PFSK-1 (cell line): ENCODE measurements around the gene GMCL2.

ENCODE experiments used
- TAF1 ChIP-seq: IDR thresholded peaks from 2 replicates; pipeline ENCODE4 v1.6.1; 2012; ENCODE audit warnings: low read length, control low read depth, borderline replicate concordance; ENCODE audit not compliant: insufficient read depth
- TF ChIP-seq, protein P1 (sequence below), 2 experiments: IDR thresholded peaks; 2 replicates each; pipeline versions ENCODE4 v1.6.1 to v1.8.0; 2011 to 2012; ENCODE audit warnings: low read depth in 2 of 2, low read length in 2 of 2, control low read depth in 1 of 2, inconsistent platforms in 1 of 2, mild to moderate bottlenecking in 1 of 2, moderate library complexity in 1 of 2; ENCODE audit not compliant: insufficient read depth in 1 of 2

- TF ChIP-seq, protein P1, sequence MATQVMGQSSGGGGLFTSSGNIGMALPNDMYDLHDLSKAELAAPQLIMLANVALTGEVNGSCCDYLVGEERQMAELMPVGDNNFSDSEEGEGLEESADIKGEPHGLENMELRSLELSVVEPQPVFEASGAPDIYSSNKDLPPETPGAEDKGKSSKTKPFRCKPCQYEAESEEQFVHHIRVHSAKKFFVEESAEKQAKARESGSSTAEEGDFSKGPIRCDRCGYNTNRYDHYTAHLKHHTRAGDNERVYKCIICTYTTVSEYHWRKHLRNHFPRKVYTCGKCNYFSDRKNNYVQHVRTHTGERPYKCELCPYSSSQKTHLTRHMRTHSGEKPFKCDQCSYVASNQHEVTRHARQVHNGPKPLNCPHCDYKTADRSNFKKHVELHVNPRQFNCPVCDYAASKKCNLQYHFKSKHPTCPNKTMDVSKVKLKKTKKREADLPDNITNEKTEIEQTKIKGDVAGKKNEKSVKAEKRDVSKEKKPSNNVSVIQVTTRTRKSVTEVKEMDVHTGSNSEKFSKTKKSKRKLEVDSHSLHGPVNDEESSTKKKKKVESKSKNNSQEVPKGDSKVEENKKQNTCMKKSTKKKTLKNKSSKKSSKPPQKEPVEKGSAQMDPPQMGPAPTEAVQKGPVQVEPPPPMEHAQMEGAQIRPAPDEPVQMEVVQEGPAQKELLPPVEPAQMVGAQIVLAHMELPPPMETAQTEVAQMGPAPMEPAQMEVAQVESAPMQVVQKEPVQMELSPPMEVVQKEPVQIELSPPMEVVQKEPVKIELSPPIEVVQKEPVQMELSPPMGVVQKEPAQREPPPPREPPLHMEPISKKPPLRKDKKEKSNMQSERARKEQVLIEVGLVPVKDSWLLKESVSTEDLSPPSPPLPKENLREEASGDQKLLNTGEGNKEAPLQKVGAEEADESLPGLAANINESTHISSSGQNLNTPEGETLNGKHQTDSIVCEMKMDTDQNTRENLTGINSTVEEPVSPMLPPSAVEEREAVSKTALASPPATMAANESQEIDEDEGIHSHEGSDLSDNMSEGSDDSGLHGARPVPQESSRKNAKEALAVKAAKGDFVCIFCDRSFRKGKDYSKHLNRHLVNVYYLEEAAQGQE (IDR thresholded peaks at IDR 0.05; ENCODE audit: insufficient read depth in 1 of 2, low read depth in 2 of 2, low read length in 2 of 2), result no peak
- TF ChIP-seq TAF1, result no peak
Measured at GRCh38 chr5:178212241-178213002, 25.3 kb upstream of the GMCL2 start.
